Stimulated activated CD8-positive, alpha-beta memory T cell treated with anti-CD3 and anti-CD28 coated beads, Interleukin-15, amount 100 ng/mL, for 48 hours (primary cell): Measurements from ENCODE around the gene CTNNA1.

Experiments used
- DNase-seq, 2 donors: peaks; one replicate each; pipeline ENCODE4 v3.0.0-alpha.2; 2020; ENCODE audit warnings: low read depth in 2 of 2

The CTNNA1 gene

GRCh38 chr5:138850865-138851435, 97.7 kb downstream of the CTNNA1 start:
- no peak for DNase-seq

GRCh38 chr5:138853132-138853531, 99.9 kb downstream of the CTNNA1 start:
- no peak for DNase-seq

GRCh38 chr5:138867011-138867410, 113.8 kb downstream of the CTNNA1 start:
- no peak for DNase-seq

- DNase-seq, result no peak
Measured at GRCh38 chr5:138869038-138869437, 115.8 kb downstream of the CTNNA1 start.

GRCh38 chr5:138869763-138870500, 116.7 kb downstream of the CTNNA1 start:
- no peak for DNase-seq

GRCh38 chr5:138870611-138871010, 117.4 kb downstream of the CTNNA1 start:
- DNase-seq, result no peak

- DNase-seq, result no peak
Measured at GRCh38 chr5:138872841-138873465, 119.7 kb downstream of the CTNNA1 start.

GRCh38 chr5:138873466-138874221, 120.4 kb downstream of the CTNNA1 start:
- no peak for DNase-seq

- DNase-seq, result no peak
Measured at GRCh38 chr5:138874241-138874640, 121.0 kb downstream of the CTNNA1 start.

GRCh38 chr5:138874771-138875551, 121.7 kb downstream of the CTNNA1 start, which contains the start of gene LRRTM2:
Gene LRRTM2 (minus strand): TSS chr5:138875335. CDS start chr5:138874911, 424 bp downstream.
- DNase-seq, result no peak

GRCh38 chr5:138875552-138875875, 122.3 kb downstream of the CTNNA1 start:
- DNase-seq, result no peak

- no peak for DNase-seq
Measured at GRCh38 chr5:138875946-138876345, 122.7 kb downstream of the CTNNA1 start.

GRCh38 chr5:138876811-138877210, 123.6 kb downstream of the CTNNA1 start:
- DNase-seq, result no peak

GRCh38 chr5:138878437-138879235, 125.4 kb downstream of the CTNNA1 start:
- no peak for DNase-seq

- DNase-seq, result no peak
Measured at GRCh38 chr5:138883211-138883610, 130.0 kb downstream of the CTNNA1 start.

- no peak for DNase-seq
Measured at GRCh38 chr5:138884094-138884493, 130.9 kb downstream of the CTNNA1 start.

- DNase-seq, result no peak
Measured at GRCh38 chr5:138884554-138884953, 131.3 kb downstream of the CTNNA1 start.

- DNase-seq, result no peak
Measured at GRCh38 chr5:138889994-138890393, 136.8 kb downstream of the CTNNA1 start.

GRCh38 chr5:138890644-138891043, 137.4 kb downstream of the CTNNA1 start:
- no peak for DNase-seq

GRCh38 chr5:138895918-138896317, 142.7 kb downstream of the CTNNA1 start:
- no peak for DNase-seq

GRCh38 chr5:138898299-138898698, 145.1 kb downstream of the CTNNA1 start:
- no peak for DNase-seq
